Amniotic epithelial cell (primary cell): ENCODE results near the gene PLB1.

Experiments
- DNase-seq: peaks from one replicate; pipeline ENCODE4 v3.0.0-alpha.2; 2010; ENCODE audit warnings: low read depth

PLB1 gene

DNA sequence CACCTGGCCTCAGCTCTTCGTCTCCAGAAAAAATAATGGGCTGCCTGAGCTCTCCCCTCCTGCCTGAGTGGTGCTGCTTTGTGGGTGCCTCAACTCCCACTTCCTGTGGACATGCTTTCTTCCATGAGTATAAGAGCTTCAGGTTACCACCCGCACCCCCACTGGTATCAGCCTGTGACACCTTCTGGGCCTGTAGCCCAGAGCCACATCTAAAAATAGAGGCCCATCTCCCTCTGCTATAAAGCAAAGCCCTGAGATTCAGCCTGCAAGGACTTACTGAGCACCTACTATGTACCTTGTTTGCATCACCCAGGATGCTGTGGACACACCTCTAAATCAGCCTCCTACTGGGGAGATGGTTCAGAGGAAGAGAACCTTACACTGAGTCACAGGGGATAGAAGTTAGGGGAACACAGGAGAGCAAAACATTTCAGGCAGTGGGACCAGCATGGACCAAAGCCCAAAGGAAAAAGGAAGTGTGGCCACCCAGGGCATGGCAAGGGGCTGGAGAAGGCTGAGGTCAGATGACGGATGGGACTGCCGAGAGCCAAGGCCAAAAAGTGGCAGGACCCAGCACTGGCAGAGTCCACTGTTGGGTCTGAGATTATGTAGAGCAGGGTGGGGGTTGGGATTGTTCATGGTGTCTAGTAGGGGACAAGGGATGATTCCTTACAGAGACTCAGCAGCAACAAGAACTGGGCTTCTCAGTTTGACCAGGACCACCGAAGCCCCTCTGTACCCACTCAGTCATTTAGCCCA is 132.0 kb downstream of the PLB1 start:
- DNase-seq: peak; percentile 82

DNA sequence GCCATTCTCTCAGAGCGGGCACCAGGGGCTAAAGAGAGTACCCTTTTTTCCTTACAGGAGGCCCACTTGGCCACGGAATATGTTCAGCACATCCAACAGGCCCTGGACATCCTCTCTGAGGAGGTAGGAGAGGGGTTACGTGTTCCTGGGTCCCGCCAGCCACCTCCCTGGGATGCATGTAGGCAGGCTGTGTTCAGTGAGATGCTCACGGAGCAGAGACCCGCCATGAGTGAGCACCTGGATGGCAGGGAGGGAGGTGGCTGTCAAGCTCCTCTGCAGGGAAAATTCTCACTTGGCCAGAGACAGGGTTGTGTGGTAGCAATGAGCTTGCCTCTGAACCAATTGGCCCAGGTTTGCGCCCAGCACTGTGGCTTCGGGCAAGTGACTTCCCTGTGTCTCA is 132.6 kb downstream of the PLB1 start:
- DNase-seq: no peak

DNA sequence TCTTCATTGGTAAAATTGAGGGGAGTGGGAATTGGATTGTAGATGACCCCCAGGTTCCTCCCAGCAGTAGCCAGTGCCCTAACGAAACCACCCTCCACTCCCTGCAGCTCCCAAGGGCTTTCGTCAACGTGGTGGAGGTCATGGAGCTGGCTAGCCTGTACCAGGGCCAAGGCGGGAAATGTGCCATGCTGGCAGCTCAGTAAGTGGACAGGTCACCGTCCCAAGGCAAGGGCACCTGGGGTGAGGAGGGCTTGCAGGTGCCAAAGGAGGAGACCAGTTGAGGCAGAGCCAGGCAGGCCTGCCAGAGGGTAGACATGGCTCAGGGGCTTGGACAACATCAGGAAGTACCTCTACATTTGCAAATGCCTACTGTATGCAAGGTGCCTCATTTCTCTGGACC is 133.1 kb downstream of the PLB1 start:
- DNase-seq: no peak

DNA sequence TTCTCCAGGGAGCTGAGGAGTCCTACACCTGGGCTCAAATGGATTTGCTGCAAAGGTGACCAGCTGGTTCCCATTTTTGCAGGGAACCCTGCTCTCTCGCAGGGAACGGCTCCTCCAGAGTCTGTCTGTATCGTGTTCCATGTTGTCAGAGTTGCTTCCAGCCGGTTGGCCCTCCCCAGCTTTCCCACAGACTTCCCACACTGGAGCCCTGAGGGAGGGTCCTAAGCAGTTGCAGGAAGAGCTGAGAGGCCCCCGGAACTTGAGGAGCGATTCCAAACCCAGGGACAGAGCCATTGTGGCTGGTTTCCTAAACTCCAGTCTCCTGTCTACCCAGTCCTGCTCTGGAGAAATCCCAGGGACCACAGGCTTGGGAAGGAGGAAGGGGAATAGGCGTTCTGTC is 134.1 kb downstream of the PLB1 start:
- DNase-seq: no peak

DNA sequence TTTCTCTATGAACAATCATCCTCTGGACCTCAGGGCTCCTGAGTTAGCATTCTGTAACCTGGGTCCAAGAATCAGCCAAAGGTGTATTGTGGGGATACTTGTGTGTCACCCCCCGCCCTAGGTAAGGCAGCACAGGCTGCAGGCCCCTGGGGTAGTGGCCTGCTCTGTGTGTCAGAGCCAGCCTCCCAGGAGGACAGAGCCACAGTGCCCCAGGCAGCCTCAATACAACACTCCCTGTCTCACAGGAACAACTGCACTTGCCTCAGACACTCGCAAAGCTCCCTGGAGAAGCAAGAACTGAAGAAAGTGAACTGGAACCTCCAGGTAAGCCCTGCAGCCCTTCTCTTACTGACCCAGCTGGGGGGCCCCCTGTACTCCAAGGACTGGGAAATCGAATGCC is 134.5 kb downstream of the PLB1 start:
- DNase-seq: no peak

DNA sequence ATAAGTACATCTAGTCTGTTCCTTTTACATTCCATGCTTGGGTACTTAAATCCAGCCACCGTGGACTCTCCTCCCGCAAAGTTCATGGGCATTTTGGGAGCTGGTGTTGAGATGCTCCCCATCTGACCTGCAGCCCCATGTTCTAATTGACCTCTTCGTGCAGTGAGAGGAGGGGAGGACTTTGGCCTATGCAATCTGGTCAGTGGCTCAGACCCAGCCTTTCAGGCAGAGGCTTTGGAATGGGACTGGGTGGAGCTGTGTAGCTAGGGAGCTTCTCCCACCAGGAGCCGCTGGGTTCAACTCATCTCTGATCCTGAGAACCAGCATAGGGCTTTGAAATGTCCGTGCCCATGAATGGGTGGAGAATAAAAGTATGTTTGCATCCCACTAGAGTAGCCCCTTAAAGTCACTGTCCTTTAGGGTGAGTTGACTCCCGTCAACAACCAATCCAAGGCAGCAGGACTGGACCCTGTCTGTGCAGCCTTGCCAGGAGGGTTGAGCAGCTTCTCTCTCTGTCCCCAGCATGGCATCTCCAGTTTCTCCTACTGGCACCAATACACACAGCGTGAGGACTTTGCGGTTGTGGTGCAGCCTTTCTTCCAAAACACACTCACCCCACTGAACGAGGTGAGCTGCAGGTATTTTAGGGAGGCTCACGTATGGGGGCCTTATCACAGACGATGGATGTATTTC is 135.8 kb downstream of the PLB1 start:
- DNase-seq: no peak

DNA sequence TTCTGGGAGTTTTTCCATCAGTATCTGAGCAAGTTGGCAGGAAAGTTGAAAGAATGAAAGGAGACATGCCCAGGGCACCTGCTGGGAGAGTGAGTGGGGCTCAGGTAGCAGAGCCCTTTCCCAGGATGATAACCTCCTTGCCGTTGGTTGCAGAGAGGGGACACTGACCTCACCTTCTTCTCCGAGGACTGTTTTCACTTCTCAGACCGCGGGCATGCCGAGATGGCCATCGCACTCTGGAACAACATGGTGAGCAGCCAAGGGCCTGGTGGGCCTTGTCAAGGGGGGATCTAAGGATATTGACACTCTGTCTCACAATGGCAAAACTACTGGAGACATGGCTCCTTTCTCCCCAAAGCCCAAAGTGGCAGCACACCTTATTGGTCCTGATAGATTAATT is 136.9 kb downstream of the PLB1 start:
- DNase-seq: no peak

DNA sequence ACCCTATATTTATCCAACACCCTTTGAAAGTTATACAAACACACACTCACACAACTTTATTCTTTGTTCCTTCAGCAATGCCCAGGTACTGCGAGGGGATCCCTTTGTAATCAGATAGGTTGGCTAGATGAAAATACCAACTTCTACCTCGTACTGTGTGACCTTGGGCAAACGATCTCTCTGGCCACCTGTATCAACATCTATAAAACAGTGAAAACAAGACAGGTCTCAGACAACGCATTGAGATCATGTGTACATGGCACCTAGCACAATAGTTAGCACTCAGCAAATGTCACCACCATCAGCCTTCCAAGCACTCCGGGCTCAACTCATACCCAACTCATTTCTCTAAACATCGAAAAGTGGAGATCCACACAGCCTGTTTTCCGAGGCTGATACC is 137.3 kb downstream of the PLB1 start:
- DNase-seq: no peak

DNA sequence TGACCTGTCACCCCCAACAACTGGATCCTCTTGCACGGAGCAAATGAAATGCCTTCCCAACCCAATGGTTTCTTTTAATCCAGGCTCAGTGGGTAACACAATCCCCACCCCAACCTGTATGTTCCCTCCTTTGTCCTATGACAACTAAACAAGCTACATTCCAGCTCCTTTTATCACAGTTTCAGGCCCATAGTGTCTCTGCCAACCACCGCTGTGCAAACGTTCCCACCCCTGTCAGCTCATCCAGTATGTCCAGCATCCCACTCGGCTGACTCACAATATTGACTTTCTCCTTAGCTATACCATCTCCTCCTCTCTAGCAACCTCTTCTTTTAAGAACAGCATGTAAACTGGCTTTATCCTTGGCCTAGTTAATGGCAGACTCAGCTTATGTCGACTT is 137.9 kb downstream of the PLB1 start:
- peak; percentile 90 for DNase-seq

DNA sequence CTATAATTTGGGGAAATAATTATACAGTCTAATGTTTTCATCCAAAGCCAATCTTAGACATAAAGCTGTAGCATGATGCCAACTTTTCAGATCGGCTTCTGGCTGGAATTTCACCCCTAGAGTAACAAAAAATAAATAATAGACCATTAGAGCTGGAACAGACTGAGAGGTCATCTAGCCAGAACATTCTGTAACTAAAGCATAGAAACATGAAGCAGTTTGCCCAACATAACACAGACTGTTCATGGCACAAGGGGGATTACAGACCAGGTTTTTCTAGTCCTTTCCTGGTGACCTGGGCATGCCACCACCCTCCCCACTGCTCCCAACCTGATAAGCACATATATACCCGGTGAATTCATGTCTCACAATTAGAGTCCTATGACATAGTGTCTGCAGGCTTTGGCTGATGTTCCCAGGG is 139.3 kb downstream of the PLB1 start:
- peak; percentile 59 for DNase-seq

DNA sequence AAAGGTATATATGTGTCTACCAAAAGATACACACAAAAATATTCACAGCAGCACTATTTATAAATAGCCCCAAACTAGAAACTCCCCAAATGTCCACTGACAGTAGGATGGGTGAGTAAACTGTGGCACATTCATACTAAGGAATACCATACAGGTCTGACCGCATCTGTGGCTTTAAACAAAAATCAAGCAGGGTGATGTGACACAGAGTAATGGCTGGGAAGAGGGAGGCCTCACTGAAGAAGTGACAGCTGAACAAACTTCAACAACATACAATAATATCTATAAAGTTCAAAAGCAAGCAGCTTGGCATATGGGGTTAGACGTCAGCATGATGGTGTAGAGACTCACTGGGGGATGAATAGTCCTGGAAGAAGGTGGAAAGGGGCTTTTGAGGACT is 140.6 kb downstream of the PLB1 start:
- DNase-seq: no peak

DNA sequence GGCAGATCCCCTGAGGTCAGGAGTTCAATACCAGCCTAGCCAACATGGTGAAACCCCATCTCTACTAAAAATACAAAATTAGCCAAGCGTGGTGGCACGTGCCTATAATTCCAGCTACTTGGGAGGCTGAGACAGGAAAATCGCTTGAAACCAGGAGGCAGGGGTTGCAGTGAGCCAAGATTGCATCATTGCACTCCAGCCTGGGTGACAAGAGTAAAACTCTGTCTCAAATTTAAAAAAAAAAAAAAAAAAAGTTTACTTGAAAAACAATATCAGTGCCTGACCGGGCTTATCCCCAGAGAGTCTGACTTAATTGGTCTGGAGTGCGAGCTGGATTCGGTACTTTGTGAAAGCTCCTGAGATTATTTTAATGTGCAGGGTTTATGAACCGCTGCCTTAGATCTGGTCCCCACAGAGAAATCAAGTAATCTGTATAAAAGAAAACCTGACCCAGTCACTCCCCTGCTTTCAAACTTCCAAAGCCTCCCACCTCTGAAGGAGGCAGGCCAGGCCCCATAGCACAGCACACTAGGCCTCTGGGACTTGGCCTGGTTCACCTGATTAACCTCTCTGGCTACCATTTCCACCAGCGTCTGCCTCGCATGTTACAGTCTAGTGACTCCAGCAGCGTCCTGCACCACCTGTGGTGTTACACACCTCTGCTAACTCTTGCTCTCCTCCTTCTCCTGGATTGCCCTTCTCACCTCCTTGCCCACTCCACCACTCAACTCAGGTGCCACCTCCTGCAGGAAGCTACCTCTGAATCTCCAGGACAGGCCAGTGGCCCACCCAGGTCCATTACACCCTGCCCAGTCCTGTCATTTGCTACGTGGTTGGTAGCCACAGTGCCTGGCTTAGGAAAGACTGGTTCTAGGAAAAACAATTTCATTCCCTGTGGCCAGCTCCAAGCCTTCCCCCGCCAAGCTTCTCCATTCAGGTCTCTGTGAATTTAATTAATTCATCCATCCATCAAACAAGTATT is 141.5 kb downstream of the PLB1 start:
- no peak for DNase-seq

DNA sequence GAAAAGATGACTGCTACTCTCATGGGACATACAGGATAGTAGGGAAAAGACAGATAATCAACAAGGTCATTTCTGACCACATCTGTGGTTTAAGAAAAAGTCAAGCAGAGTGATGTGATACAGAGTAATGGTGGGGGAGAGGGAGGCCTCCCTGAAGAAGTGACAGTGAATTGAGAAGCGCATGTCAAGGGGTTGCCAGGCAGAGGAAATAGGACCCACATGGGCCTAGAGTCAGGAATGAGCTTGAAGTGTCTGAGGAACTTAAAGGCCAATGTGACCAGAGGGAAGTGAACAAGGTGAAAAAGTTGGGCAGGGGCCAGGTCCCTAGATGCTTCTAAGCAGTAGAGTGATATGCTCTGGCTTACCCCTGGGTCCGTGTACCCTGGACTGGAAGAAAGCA is 142.2 kb downstream of the PLB1 start:
- peak; percentile 49 for DNase-seq

DNA sequence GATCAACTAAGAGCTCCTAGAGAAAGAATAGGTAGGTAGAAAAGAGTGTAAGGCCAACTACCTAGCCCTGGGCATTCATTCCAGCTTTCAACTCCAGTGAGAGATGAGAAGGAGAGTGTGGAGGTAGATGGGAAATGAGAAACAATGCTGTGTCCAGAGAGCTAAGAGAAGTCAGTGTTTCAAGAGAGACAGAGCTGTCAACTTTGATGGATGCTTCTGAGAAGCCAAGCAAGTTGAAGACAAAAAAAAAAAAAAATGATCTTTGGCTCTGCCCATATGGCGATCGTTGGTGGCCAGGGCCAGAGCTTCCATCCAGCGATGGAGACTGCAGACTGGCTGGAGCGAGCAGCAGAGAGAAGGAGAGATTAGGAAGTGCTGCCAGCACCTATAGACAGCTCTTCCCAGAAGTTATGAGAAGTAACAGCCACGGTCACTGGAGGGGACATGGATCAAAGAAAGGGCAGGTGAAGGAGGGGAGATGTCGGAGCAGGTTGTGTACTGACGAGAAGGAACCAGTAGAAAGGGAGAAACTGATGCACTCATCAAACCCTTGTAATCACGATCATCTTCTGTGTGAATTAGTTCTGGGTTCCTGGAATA is 143.3 kb downstream of the PLB1 start:
- DNase-seq: no peak

DNA sequence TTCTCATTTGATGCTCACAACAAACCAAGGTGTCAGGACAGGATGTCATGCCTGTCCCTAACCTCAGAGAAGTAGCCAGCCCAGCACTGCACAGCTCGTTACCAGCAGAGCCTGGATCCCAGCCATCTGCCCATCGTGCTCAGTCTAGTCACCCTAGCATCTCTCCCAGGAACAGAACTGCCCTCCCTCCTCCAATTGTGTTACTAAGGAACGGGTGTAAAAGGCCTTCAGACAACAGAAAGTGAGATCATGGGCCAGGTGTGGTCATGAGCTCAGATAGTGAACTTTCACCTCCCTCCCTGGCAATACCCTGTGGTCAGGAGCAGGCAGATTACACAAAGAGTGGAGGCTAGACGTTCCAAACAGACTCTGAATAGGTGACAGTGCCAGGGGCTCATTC is 144.0 kb downstream of the PLB1 start:
- DNase-seq: peak; percentile 51

DNA sequence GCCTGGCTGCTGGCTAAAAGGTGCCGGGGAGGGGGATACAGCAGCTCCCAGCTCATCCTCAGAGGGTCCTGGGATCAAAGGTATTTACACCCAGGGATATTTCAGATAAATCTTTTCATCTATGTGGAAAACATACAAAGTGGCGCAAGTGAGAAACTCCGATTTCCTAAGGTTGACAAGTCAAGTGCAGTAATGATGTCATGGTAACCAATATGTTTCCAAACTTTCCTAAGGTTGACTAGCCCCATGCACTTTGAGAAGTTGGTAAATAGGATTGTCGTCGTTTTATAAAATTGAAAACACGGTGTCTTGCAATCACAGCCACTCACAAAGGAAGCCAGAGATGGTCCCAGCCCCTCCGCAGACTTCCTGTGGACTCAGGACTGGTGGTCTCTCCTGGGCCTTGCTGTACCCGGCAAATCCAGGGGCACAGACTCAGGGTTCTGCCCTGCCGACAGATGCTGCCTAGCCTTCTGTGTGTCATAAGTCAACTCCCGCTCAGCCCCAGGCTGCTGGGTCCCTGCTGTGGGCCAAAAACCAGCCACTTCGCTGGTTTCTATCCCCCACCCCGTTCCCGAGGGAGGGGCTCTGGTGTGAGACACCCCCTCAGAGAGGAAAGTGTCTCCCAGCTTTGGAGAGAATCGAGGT is 144.5 kb downstream of the PLB1 start:
- no peak for DNase-seq

DNA sequence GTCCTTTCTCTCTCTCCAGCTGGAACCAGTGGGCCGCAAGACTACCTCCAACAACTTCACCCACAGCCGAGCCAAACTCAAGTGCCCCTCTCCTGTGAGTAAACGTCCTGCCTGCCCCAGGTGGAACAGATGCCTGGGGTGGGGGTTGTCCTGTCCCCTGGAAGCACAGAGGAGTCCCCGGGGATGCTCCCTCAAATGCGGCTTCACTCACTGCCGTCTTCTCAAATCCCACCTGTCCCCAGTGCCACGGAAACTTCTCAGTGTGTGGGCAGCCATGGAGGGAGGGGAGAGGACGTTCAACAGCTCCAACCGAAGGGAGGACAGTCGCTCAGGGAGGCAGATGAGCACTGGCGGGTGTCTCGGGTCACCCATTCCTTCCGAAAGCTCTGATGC is 145.0 kb downstream of the PLB1 start:
- DNase-seq: no peak

DNA sequence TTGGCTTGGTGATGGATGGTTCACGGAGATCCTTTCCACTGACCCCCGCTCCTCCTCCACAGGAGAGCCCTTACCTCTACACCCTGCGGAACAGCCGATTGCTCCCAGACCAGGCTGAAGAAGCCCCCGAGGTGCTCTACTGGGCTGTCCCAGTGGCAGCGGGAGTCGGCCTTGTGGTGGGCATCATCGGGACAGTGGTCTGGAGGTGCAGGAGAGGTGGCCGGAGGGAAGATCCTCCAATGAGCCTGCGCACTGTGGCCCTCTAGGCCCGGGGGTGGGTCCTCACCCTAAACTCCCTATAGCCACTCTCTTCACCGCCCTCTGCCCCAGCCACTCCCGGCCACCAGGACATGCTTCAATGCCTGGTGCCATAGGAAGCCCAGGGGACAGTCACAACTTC is 146.9 kb downstream of the PLB1 start:
- no peak for DNase-seq

DNA sequence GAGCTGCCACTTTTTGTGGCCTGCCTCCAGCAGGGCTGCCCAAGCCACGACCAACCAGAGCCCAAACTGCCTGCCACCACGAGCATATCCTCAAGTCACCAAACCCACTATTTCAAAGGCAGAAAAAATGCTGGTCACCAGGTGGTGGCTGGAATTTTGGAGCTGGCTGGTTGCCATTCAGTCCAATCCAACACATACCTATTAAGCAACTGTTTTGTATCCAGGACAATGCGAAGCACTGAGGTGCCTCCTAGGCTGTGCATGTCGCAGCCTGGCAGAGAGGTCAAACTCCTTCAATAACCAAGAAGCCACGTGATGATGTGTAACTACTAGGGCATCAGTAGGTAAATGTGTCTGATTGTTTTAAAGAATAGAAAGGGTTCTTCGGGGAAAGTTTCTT is 147.5 kb downstream of the PLB1 start:
- DNase-seq: peak; percentile 36

DNA sequence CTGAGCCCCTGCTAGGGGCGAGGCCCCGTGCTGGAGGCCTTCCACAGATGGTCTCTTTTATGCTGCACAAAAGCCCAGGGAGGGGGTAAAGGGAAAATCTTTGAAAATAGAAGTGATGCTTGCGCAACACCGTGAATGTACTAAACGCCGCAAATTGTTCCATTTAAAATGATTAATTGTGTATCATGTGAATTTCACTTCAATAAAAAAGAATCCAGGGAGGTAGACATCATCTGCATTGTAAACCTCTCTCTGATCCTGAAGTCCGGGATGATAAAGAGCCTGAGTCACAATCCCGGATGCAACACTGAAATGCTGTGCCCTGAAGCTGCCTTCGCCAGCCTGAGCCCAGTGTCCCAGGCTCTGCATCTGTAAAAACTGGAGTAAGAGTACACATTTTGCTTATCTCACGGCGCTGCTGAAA is 148.1 kb downstream of the PLB1 start:
- peak; percentile 92 for DNase-seq

DNA sequence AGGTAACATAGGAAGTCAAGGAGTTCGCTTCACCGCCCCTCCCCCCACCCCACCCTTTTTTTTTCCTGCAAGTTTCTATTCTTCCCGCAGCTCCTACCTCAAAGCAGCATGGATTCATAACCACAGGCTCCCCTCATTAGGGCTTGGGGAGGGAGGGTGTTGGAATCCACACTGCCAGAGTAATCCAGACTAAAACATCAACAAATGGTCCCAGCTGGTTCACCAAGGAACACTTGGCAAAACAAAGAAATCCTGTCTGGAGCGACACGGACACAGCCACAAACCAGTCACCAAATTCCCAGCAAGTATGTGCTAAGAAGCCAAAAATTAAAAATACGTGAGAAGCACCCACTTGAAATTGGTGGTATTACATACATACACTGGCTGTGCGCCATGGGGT is 148.9 kb downstream of the PLB1 start:
- DNase-seq: no peak

DNA sequence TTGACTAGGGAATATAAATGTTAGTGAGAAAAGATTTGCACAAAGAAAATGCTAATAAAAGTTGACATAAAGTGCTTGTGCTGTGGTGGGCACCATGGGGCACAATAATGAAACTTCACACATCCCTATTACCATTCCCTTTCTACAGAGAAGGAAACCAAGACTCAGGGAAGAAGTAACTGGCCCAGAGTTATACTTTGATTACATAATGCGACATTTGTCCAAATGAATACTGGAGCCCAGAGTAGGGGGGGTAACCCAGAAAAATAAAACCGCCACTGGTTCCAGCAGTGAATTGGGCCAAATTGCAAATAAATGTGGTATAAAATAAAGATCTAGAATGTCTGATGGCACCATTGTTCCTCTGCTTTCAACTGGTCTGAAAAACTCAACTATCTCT is 149.7 kb downstream of the PLB1 start:
- DNase-seq: no peak
